Endothelial cell (in vitro differentiated cells): ENCODE data around the gene HERC4. TPM values are rescaled to one million over a fixed set of nuclear protein-coding genes. Genes with fewer than 3 reads are reported as not detected.

Experiments
- DNase-seq: peaks from one replicate; pipeline ENCODE4 v3.0.0; 2021; ENCODE audit warnings: low spot score
- H3K27ac Mint-ChIP-seq: one replicate; pipeline ENCODE4 v1.8.0; 2021; ENCODE audit warnings: mixed read lengths, inconsistent platforms; ENCODE audit not compliant: unreplicated experiment
- H3K27me3 Mint-ChIP-seq: one replicate; pipeline ENCODE4 v1.8.0; 2021; ENCODE audit warnings: mild to moderate bottlenecking, moderate library complexity, mixed read lengths, inconsistent platforms; ENCODE audit not compliant: unreplicated experiment
- H3K36me3 Mint-ChIP-seq: one replicate; pipeline ENCODE4 v1.8.0; 2021; ENCODE audit warnings: mild to moderate bottlenecking, low read depth, mixed read lengths, inconsistent platforms; ENCODE audit not compliant: unreplicated experiment
- H3K4me1 Mint-ChIP-seq: one replicate; pipeline ENCODE4 v1.8.0; 2021; ENCODE audit warnings: mild to moderate bottlenecking, mixed read lengths, inconsistent platforms; ENCODE audit not compliant: unreplicated experiment
- H3K4me3 Mint-ChIP-seq: one replicate; pipeline ENCODE4 v1.8.0; 2021; ENCODE audit warnings: mild to moderate bottlenecking, mixed read lengths, inconsistent platforms; ENCODE audit not compliant: unreplicated experiment
- H3K9me3 Mint-ChIP-seq: one replicate; pipeline ENCODE4 v1.8.0; 2021; ENCODE audit warnings: mixed read lengths, inconsistent platforms; ENCODE audit not compliant: unreplicated experiment
- CTCF ChIP-seq: fragments of 200-600 bp; sonication (generic); IDR thresholded peaks from one replicate; pipeline ENCODE4 v1.5.0; 2021; ENCODE audit warnings: antibody characterized with exemption; ENCODE audit not compliant: unreplicated experiment
- total RNA-seq: library from RNA; stranded (reverse); fragmentation: NEBNext Ultra II Directional; extraction: Animal tissue kit (Norgen Biotek cat#: 25700); gene quantifications from one replicate; pipeline ENCODE4 v1.2.1, GENCODE V29; 2021; ENCODE audit not compliant: unreplicated experiment

The HERC4 gene
- total RNA-seq, 1 donor from 2014 or later = 53.4 TPM

GRCh38 chr10:67923551-67923950 lies 151.5 kb downstream of the HERC4 start:
- H3K9me3 Mint-ChIP-seq = no peaks in the 10 kb centered on the region
- no peak for TF ChIP-seq CTCF
- no peak overlapping the region for H3K4me3 Mint-ChIP-seq
- H3K4me1 Mint-ChIP-seq = peaks cover 4% of the 10 kb centered on the region
- no peaks in the 10 kb centered on the region for H3K27me3 Mint-ChIP-seq
- peaks cover 18% of the 10 kb centered on the region for H3K36me3 Mint-ChIP-seq
- no peak for DNase-seq
- no peak overlapping the region for H3K27ac Mint-ChIP-seq

- Mint-ChIP-seq H3K27ac (no peak overlapping the region), H3K9me3 (no peaks in the 10 kb centered on the region), H3K27me3 (no peaks in the 10 kb centered on the region), H3K4me1 (no peaks in the 10 kb centered on the region), H3K36me3 (peaks cover 10% of the 10 kb centered on the region), H3K4me3 (no peak overlapping the region)
- TF ChIP-seq CTCF = no peak
- DNase-seq = no peak
These were observed 154.0 kb downstream of the HERC4 start for GRCh38 chr10:67921065-67921464.

- H3K36me3 Mint-ChIP-seq = peaks cover 10% of the 10 kb centered on the region
- no peak overlapping the region for H3K27ac Mint-ChIP-seq
- no peaks in the 10 kb centered on the region for H3K9me3 Mint-ChIP-seq
- H3K4me3 Mint-ChIP-seq = no peak overlapping the region
- H3K4me1 Mint-ChIP-seq = no peaks in the 10 kb centered on the region
- peaks cover 1% of the 10 kb centered on the region for H3K27me3 Mint-ChIP-seq
- TF ChIP-seq CTCF = no peak
- no peak for DNase-seq
These were observed 157.4 kb downstream of the HERC4 start for GRCh38 chr10:67917679-67918078.

- Mint-ChIP-seq H3K4me1 (no peaks in the 10 kb centered on the region), H3K4me3 (no peak overlapping the region), H3K27me3 (peaks cover 1% of the 10 kb centered on the region), H3K36me3 (peaks cover 15% of the 10 kb centered on the region), H3K27ac (no peak overlapping the region), H3K9me3 (no peaks in the 10 kb centered on the region)
- no peak for DNase-seq
- TF ChIP-seq CTCF = no peak
These were observed 157.9 kb downstream of the HERC4 start for GRCh38 chr10:67917169-67917568.

- TF ChIP-seq CTCF = no peak
These were observed 160.2 kb downstream of the HERC4 start for GRCh38 chr10:67914777-67915340.

More at GRCh38 chr10:67914777-67915340, 160.2 kb downstream of the HERC4 start:
- Mint-ChIP-seq H3K4me1 (peaks cover 2% of the 10 kb centered on the region), H3K27me3 (peaks cover 1% of the 10 kb centered on the region), H3K9me3 (no peaks in the 10 kb centered on the region), H3K4me3 (no peak overlapping the region), H3K36me3 (peaks cover 24% of the 10 kb centered on the region), H3K27ac (no peak overlapping the region)
- DNase-seq = no peak
